Measurements from ENCODE around the gene ST3GAL5.

Gene ST3GAL5

GRCh38 chr2:85811180-85812093, 77.4 kb downstream of the ST3GAL5 start:
- in situ Hi-C loops (cut with MboI; ENCODE audit: low sequenced_read_pairs), result loop anchor here (5.0 to 25.0 kb wide), 3 partner anchors 69 to 399 kb away; partner anchors contain the start of genes CAPG and SH2D6

DNA sequence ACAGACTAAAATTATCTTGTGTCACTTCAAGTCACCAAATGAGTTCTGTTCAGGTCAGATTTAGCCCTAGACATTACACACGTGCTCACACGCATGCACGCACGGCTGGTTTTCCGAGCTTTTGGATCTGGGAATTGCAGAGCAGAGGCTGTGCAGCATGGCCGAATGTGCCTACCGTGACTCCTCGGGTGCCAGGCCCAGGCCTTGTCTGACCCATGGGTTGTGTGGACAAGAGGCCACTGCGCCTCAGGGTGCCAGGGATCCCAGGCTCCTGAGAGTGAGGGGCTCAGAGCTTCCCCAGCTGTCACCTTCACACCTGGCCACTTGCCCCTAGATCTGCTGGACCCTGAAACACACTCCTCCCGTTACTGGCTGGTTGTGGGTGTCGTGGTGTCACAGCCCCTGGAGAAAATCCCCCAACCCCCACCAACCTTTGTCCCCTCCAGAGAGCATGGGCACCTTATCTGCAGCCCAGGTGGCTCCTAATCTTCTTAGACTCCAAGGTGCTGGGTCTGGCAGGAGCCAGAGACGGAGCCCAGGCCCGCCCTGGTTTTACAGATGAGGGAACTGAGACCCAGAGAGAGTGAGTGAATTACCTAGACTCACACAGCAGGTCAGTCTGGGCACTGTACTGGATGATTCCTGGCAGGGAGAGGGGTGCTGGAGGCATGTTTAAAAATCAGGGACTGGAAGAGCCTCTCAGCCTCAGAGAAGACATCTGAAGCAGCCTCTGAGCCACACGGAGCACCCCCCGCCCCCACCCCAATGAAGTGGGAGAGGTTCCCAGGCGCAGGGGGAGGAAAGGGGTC, 78.2 kb downstream of the ST3GAL5 start:
- in situ Hi-C loops (cut with MboI; ENCODE audit: low sequenced_read_pairs), result loop anchor here (5.0 to 25.0 kb wide), 3 partner anchors 68 to 398 kb away; partner anchors contain the start of genes CAPG and SH2D6

DNA sequence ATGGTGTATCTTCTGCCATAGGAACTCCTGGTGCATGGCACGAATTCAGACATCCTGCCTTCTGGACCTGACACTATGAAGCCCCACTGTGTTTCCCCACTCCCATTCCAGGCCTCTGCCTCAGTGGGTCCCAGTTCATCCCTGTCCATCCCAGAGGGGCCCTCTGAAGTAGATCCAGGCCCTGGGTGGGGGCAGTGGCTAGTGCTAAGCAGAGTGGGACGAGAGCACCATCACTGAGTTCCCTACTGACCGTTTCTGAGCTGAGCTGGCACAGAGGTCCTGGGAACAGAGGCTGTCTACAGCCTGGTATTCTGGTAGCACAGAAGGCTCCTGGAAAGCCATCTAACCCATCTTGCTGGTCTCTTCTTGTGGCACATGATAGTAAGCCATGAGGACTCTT, 81.0 kb downstream of the ST3GAL5 start:
- in situ Hi-C loops (cut with MboI; ENCODE audit: low sequenced_read_pairs), result loop anchor here (25.0 kb wide), 1 partner anchor 395 kb away; the partner anchor contains the start of genes CAPG and SH2D6

- in situ Hi-C loops (cut with MboI; ENCODE audit: low sequenced_read_pairs), result loop anchor here (25.0 kb wide), 1 partner anchor 394 kb away; the partner anchor contains the start of genes CAPG and SH2D6
Observed at GRCh38 chr2:85806358-85807118, 82.3 kb downstream of the ST3GAL5 start.

DNA sequence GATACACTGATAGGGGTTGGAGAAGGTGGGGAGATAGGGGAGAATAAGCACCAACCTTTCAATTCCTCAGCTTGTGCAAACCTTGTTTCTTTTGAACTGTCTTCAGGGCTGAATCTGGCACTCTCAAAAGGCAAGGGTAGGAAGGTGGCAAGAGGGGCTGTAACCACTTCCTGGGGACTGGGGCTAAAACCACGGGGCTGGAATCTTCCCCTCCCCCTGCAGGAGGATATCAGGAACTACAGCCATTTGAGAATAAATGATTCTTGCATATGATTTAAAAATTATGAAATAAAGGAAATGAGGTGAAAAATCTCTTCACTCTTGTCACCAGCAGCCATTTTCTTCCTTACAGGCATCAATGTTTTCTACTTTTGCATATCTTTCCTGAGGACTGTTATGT, 84.2 kb downstream of the ST3GAL5 start:
- in situ Hi-C loops (cut with MboI; ENCODE audit: low sequenced_read_pairs), result loop anchor here (25.0 kb wide), 1 partner anchor 392 kb away; the partner anchor contains the start of genes CAPG and SH2D6

DNA sequence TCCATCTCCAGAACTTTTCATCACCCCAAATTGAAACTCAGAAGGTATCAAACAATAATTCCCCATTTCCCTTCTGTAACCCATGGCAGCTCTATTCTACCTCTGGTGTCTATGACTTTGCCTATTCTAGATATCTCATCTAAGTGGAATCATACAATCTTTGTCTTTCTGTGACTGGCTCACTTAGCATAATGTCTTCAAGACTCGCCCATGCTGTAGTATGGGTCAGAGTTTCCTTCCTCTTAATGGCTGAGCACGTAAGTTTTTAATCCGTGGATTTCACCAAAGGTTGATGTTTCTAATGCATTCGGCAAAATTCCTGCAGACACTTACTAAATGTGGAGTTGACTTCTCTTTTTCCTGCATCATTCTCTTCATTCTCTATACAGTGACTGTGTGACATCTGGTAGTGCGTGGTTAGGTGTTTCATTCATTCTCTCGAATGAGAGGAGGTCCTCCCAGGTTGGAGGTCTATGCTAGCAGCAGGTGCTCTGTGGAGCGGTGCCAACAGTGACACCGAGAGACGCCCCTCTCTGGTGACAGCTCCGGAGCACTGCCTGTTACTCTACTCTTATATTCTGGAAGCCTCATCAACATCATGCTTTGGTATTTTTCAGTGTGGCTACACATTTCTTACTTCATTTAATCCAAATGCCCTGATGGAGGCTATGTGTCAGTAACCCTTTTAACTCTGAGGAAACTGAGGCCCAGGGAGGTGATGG, 84.9 kb downstream of the ST3GAL5 start:
- in situ Hi-C loops (cut with MboI; ENCODE audit: low sequenced_read_pairs), result loop anchor here (25.0 kb wide), 1 partner anchor 392 kb away; the partner anchor contains the start of genes CAPG and SH2D6

DNA sequence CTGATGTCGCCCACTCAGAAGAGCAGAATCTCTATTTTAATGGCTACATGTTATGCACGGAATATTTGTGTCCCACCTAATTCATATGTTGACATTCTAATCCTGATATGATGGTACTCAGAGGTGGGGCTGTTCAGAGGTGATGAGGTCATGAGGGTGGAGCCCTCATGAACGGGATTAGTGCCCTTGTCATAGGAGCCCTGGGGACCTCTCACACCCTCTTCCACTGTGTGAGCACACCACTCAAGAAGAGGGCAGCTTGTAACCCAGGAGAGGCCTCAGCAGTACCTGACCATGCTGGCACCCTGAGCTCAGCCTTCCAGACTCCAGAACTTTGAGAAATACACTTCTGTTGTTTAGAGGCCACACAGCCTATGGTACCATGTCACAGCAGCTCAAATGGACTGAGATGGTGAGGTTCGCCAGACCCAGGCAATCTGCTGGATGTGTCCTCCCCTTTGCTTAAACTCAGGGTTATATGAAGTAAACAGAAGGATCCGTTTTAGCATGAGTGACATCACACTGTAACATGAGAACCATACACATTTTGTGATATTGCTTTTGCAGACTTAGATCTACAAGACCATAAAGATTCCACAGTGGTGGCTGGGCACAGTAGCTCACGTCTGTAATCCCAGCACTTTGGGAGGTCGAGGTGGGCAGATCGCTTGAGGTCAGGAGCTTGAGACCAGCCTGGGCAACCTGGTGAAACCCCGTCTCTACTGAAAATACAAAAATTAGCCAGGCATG, 86.3 kb downstream of the ST3GAL5 start:
- in situ Hi-C loops (cut with MboI; ENCODE audit: low sequenced_read_pairs), result loop anchor here (25.0 kb wide), 1 partner anchor 390 kb away; the partner anchor contains the start of genes CAPG and SH2D6

DNA sequence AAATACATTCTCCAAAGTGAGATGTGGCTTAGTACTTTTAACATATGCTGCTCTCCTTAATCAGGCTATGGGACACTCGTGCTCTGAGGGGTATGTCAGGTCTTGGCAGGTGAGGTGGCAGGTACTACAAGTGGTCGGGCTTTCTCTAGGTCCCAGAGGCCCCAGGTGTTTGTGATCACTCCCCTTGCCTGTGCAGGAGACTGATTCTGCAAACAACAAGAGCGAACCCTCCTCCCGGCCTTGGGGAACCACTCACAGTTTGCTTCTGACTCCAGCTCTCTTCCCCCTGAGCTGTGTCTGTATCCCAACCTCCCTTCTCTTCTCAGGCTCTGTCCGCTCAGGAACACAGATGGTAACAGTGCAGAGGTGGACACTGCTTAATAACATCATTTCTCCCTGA, 86.9 kb downstream of the ST3GAL5 start:
- in situ Hi-C loops (cut with MboI; ENCODE audit: low sequenced_read_pairs), result loop anchor here (25.0 kb wide), 1 partner anchor 390 kb away; the partner anchor contains the start of genes CAPG and SH2D6

DNA sequence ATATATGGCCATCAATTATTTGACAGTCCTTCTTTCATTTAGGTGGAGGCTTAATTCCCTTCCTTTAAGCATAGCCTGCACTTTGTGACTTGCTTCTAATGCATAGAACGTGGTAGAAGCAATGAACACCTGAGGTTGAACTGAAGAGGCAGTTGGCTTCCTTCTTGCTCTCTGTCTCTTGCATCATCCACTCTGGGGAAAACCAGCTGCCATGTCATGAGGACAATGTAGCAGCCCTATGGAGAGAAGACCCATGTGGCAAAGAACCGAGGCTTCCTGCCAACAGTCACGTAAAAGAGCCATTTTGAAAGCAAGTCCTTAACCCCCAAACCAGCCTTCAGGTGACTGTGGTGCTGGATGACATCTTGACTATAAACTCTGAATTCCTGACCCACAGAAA, 88.2 kb downstream of the ST3GAL5 start:
- in situ Hi-C loops (cut with MboI; ENCODE audit: low sequenced_read_pairs), result loop anchor here (25.0 kb wide), 1 partner anchor 388 kb away; the partner anchor contains the start of genes CAPG and SH2D6

- in situ Hi-C loops (cut with MboI; ENCODE audit: low sequenced_read_pairs), result loop anchor here (10.0 kb wide), 1 partner anchor 65 kb away; no protein-coding TSS in a partner anchor
Observed at GRCh38 chr2:85799215-85799956, 89.4 kb downstream of the ST3GAL5 start.

DNA sequence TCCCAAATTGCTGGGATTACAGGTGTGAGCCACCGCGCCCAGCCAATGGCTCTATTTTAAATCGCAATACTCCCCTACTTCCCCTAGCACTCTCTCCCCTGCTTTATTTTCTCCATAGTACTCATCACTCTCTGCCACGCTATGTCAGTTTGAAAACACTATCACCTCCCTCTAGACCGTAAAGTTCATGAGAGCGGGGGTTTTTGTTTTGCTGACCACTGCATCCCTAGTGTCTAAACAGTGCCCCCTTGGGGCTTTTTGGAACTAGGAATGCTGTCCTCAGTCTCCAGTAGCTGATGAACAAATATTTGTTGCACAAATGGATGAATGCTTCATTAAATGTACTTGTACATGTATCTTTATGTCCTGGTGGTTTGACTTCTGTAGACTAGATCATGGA, 90.9 kb downstream of the ST3GAL5 start:
- in situ Hi-C loops (cut with MboI; ENCODE audit: low sequenced_read_pairs), result loop anchor here (10.0 kb wide), 1 partner anchor 63 kb away; no protein-coding TSS in a partner anchor

GRCh38 chr2:85797263-85797660, 91.5 kb downstream of the ST3GAL5 start:
- in situ Hi-C loops (cut with MboI; ENCODE audit: low sequenced_read_pairs), result loop anchor here (10.0 kb wide), 1 partner anchor 62 kb away; no protein-coding TSS in a partner anchor

DNA sequence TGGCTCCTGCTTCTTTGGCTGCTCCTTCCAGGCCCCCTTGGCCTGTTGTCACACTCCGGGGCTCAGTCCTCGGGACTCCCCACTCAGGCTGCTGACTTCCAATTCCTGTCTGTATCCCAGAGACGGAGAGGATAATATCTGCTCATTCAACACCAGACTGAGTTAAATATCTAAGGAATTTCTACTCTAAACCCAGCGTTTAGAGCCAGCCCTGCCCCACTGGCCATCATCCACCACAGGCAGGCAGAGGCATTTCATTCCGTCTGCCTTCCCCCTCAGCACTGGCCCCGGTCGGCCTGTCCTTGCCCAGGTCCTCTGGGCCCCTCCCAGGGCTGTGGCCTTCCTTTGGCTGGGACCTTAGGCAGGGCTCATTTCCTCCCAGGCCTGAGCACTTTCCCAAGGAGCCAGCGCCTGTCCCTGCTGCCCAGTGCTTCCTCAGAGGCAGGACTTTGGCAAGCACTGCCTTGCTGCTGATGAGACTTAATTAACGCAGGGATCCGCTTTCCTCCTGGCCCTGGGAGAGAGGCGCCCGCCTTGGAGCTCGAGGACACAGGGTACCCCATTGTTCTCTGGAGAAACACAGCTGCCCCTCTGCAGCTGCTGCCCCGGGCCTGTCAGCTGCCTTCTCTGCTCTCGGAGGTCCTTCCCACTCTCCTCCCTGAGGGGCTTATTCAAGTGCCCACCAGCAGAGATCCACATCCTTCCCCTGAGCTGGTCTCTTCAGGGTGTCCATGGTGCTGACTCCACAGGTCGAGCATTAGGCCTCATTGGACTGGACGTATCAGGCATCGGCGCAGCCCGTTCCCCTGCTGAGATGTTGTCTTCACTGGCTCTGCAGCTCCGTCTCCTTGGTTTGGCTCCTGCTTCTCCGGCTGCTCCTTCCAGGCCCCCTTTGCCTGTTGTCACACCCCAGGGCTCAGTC, 92.2 kb downstream of the ST3GAL5 start:
- in situ Hi-C loops (cut with MboI; ENCODE audit: low sequenced_read_pairs), result loop anchor here (10.0 kb wide), 1 partner anchor 62 kb away; no protein-coding TSS in a partner anchor

DNA sequence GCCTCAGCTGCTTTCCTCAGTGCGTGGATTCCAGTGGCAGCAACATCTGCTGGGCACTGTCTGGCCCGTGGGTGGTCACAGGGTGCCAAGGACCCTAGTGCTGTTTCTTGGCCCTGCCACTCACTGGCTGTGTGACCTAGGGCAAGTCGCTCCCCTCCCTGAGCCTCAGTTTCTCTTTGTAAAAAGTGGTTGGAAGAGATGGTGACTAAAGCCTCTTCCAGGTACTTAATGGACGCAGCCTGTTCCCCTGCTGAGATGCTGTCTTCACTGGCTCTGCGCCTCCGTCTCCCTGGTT, 92.8 kb downstream of the ST3GAL5 start:
- in situ Hi-C loops (cut with MboI; ENCODE audit: low sequenced_read_pairs), result loop anchor here (10.0 kb wide), 1 partner anchor 61 kb away; no protein-coding TSS in a partner anchor

- in situ Hi-C loops (cut with MboI; ENCODE audit: low sequenced_read_pairs), result loop anchor here (10.0 kb wide), 1 partner anchor 61 kb away; no protein-coding TSS in a partner anchor
Observed at GRCh38 chr2:85795331-85796045, 93.3 kb downstream of the ST3GAL5 start.

DNA sequence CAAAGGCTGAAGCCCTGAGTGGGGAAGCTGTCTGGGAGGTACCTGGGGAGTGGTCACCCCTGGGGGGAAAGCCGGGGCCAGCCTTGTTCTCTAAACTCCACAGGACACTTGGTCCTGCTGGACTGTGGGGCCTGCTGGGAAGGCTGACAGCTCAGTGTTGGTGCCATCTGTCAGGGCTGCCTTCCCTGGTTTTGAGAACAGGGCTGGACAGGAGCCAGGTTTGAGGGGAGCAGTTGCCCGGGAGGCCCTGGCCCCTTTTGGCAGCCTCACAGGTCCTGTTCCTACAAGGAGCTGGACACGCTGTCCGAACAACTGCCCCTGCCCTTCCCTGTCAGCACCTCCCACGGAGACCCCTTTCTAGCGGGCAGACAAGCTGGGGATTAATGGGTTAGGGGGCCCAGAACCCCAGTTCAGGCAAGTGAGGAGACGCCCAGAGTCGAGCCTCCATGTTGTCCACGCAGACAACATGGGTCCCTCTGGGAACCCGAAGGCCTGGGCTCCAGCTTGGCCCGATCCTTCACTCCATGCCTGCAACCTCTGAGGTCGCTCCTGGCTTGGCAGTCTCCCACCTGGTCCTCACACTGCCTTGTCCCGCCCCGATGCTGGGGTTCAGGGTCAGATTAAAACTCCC, 94.2 kb downstream of the ST3GAL5 start:
- in situ Hi-C loops (cut with MboI; ENCODE audit: low sequenced_read_pairs), result loop anchor here (10.0 kb wide), 1 partner anchor 60 kb away; no protein-coding TSS in a partner anchor

All from HL-60/S4 treated with retinoic acid at 250 ng/mL for 4 days and 3 days (cell line).